Neural cell (in vitro differentiated cells): Measurements from ENCODE around the gene MCC. TPM values are rescaled to one million over a fixed set of nuclear protein-coding genes. Genes with fewer than 3 reads are reported as not detected.

Experiments
- H2AFZ ChIP-seq: fragments of 200-600, 300-800 bp; sonication (generic), shearing (Covaris generic); 2 replicates; pipeline ENCODE4 v1.6.0; 2014; ENCODE audit warnings: low read depth, mild to moderate bottlenecking, antibody characterized with exemption, low read length, moderate library complexity
- H3F3A ChIP-seq: fragments of 200-600 bp; shearing (Covaris generic); 2 replicates; pipeline ENCODE4 v1.6.1; 2016; ENCODE audit warnings: mild to moderate bottlenecking, moderate library complexity, mixed read lengths, antibody characterized with exemption, low read length; ENCODE audit not compliant: insufficient read depth, poor library complexity, severe bottlenecking
- H3K27ac ChIP-seq: fragments of 200-600, 300-800 bp; sonication (generic), shearing (Covaris generic); 2 replicates; pipeline ENCODE4 v1.5.1; 2014; ENCODE audit warnings: mild to moderate bottlenecking, low read length, moderate library complexity
- H3K27me3 ChIP-seq: fragments of 300-800, 200-600 bp; sonication (generic), shearing (Covaris generic); 2 replicates; pipeline ENCODE4 v1.6.0; 2014; ENCODE audit warnings: mild to moderate bottlenecking, low read depth, low read length, moderate library complexity; ENCODE audit not compliant: insufficient read depth
- H3K36me3 ChIP-seq: fragments of 300-800, 200-600 bp; sonication (generic), shearing (Covaris generic); 2 replicates; pipeline ENCODE4 v1.5.1; 2014; ENCODE audit warnings: mild to moderate bottlenecking, antibody characterized with exemption, low read length, moderate library complexity; ENCODE audit not compliant: insufficient read depth
- H3K4me2 ChIP-seq: fragments of 300-800, 200-600 bp; sonication (generic), shearing (Covaris generic); 2 replicates; pipeline ENCODE4 v1.6.0; 2014; ENCODE audit warnings: mild to moderate bottlenecking, low read length
- H3K4me3 ChIP-seq: fragments of 300-800, 200-600 bp; sonication (generic), shearing (Covaris generic); 2 replicates; pipeline ENCODE4 v1.5.1; 2014; ENCODE audit warnings: mild to moderate bottlenecking, low read length, moderate library complexity
- H3K79me2 ChIP-seq: fragments of 200-600 bp; shearing (Covaris generic); replicated peaks from 2 replicates; pipeline ENCODE4 v1.6.0; 2014; ENCODE audit warnings: mild to moderate bottlenecking, low read length, moderate library complexity; ENCODE audit not compliant: insufficient read depth
- H3K9ac ChIP-seq: fragments of 300-800, 200-600 bp; sonication (generic), shearing (Covaris generic); 2 replicates; pipeline ENCODE4 v1.6.1; 2016; ENCODE audit warnings: mild to moderate bottlenecking, low read length, mixed read lengths
- H3K9me2 ChIP-seq: fragments of 200-600 bp; shearing (Covaris generic); 2 replicates; pipeline ENCODE4 v1.6.1; 2016; ENCODE audit warnings: mild to moderate bottlenecking, low read length, mixed read lengths; ENCODE audit not compliant: insufficient read depth
- H3K9me3 ChIP-seq: fragments of 200-600, 300-800 bp; sonication (generic), shearing (Covaris generic); 2 replicates; pipeline ENCODE4 v1.6.1; 2016; ENCODE audit warnings: mild to moderate bottlenecking, mixed run types, low read length, moderate library complexity, mixed read lengths
- H4K20me1 ChIP-seq: fragments of 200-600 bp; shearing (Covaris generic); 2 replicates; pipeline ENCODE4 v1.6.1; 2016; ENCODE audit warnings: mild to moderate bottlenecking, mixed run types; ENCODE audit not compliant: insufficient read depth
- EP300 ChIP-seq: fragments of 450-650 bp; conservative IDR thresholded peaks from 2 replicates; pipeline ENCODE4 v1.6.1; 2014; ENCODE audit warnings: antibody characterized with exemption, mild to moderate bottlenecking, moderate library complexity; ENCODE audit not compliant: poor library complexity, severe bottlenecking
- EZH2 ChIP-seq: fragments of 200-600, 300-800 bp; shearing (Covaris generic), sonication (generic); IDR thresholded peaks from 2 replicates; pipeline ENCODE4 v1.6.1; 2014; ENCODE audit warnings: antibody characterized with exemption, low read length, borderline replicate concordance, mild to moderate bottlenecking; ENCODE audit not compliant: insufficient read depth, poor library complexity, severe bottlenecking
- MXI1 ChIP-seq: fragments of 450-650 bp; conservative IDR thresholded peaks from 2 replicates; pipeline ENCODE4 v1.6.1; 2014; ENCODE audit warnings: antibody characterized with exemption, mild to moderate bottlenecking; ENCODE audit not compliant: poor library complexity, severe bottlenecking
- POLR2AphosphoS5 ChIP-seq: IDR thresholded peaks from 2 replicates; pipeline ENCODE4 v1.6.1; 2012
- RAD21 ChIP-seq: fragments of 450-650 bp; conservative IDR thresholded peaks from 2 replicates; pipeline ENCODE4 v1.6.1; 2014; ENCODE audit warnings: antibody characterized with exemption, mild to moderate bottlenecking, moderate library complexity
- SMC3 ChIP-seq: fragments of 450-650 bp; conservative IDR thresholded peaks from 2 replicates; pipeline ENCODE4 v1.6.1; 2014; ENCODE audit warnings: antibody characterized with exemption, mild to moderate bottlenecking, moderate library complexity; ENCODE audit not compliant: poor library complexity
- TAF1 ChIP-seq: IDR thresholded peaks from 2 replicates; pipeline ENCODE4 v1.6.1; 2012; ENCODE audit warnings: low read depth
- polyA plus RNA-seq: library from polyadenylated mRNA; depleted of rRNA; stranded (reverse); fragments of >200 nt; gene quantifications from 2 replicates; pipeline ENCODE4 v1.2.3, GENCODE V29; 2014
- TF ChIP-seq, protein P1 (sequence below): IDR thresholded peaks from 2 replicates; pipeline ENCODE4 v1.6.1; 2012; ENCODE audit warnings: borderline replicate concordance
- TF ChIP-seq, protein P2 (sequence below): fragments of 450-650 bp; IDR thresholded peaks from 2 replicates; pipeline ENCODE4 v1.5.1; 2014; ENCODE audit warnings: antibody characterized with exemption, mild to moderate bottlenecking, moderate library complexity; ENCODE audit not compliant: poor library complexity, severe bottlenecking

Gene MCC
- polyA plus RNA-seq, 1 donor from 2014 or later = 2.2 TPM

DNA sequence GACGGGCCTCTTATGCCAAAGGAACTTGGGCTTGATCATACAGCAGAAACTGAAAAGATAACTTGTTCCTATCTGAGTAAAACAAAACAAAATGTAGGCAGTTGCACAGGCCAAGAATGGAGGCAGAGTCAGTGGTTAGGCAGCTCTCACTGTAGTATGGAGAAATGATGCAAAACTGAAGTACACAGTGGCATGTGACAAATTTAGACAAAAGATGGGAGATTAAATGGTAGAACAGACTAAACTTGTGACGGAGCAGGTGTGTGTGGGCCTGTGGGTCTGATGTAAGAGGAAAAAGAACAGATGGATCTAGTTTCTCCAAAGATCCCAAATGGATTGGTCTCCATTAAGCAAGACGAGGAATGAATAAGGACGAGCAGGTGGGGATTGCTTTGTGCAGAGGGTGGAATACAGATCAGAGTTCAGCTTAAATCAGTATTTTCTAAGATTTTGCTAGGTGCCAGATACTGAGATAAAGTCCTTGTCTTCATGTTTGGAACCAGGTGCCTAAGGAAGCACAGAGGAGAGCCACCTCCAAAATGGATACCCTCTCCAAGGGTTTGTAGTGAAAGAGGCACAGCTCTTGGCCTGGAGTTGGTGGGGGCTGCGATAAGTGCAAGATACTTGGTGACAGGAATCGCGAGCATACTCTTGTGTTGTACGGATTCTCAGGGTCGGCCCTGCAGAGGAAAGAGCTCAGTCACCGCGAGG, 512.4 kb downstream of the MCC start:
- H3K9me2 ChIP-seq = no peaks in the 10 kb centered on the region
- peak overlapping the region; percentile 89 for H3K4me3 ChIP-seq
- no peaks in the 10 kb centered on the region for H3K36me3 ChIP-seq
- TF ChIP-seq POLR2AphosphoS5 (no peak), SMC3 (no peak), MXI1 (no peak), EP300 (no peak), TAF1 (no peak), EZH2 (no peak), RAD21 (no peak)
- TF ChIP-seq, protein P1, sequence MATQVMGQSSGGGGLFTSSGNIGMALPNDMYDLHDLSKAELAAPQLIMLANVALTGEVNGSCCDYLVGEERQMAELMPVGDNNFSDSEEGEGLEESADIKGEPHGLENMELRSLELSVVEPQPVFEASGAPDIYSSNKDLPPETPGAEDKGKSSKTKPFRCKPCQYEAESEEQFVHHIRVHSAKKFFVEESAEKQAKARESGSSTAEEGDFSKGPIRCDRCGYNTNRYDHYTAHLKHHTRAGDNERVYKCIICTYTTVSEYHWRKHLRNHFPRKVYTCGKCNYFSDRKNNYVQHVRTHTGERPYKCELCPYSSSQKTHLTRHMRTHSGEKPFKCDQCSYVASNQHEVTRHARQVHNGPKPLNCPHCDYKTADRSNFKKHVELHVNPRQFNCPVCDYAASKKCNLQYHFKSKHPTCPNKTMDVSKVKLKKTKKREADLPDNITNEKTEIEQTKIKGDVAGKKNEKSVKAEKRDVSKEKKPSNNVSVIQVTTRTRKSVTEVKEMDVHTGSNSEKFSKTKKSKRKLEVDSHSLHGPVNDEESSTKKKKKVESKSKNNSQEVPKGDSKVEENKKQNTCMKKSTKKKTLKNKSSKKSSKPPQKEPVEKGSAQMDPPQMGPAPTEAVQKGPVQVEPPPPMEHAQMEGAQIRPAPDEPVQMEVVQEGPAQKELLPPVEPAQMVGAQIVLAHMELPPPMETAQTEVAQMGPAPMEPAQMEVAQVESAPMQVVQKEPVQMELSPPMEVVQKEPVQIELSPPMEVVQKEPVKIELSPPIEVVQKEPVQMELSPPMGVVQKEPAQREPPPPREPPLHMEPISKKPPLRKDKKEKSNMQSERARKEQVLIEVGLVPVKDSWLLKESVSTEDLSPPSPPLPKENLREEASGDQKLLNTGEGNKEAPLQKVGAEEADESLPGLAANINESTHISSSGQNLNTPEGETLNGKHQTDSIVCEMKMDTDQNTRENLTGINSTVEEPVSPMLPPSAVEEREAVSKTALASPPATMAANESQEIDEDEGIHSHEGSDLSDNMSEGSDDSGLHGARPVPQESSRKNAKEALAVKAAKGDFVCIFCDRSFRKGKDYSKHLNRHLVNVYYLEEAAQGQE = no peak
- TF ChIP-seq, protein P2, sequence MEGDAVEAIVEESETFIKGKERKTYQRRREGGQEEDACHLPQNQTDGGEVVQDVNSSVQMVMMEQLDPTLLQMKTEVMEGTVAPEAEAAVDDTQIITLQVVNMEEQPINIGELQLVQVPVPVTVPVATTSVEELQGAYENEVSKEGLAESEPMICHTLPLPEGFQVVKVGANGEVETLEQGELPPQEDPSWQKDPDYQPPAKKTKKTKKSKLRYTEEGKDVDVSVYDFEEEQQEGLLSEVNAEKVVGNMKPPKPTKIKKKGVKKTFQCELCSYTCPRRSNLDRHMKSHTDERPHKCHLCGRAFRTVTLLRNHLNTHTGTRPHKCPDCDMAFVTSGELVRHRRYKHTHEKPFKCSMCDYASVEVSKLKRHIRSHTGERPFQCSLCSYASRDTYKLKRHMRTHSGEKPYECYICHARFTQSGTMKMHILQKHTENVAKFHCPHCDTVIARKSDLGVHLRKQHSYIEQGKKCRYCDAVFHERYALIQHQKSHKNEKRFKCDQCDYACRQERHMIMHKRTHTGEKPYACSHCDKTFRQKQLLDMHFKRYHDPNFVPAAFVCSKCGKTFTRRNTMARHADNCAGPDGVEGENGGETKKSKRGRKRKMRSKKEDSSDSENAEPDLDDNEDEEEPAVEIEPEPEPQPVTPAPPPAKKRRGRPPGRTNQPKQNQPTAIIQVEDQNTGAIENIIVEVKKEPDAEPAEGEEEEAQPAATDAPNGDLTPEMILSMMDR = no peak
- H3K27ac ChIP-seq = peak overlapping the region; percentile 63
- peaks cover 29% of the 10 kb centered on the region for H3K79me2 ChIP-seq
- H4K20me1 ChIP-seq = no peaks in the 10 kb centered on the region
- no peaks in the 10 kb centered on the region for H3F3A ChIP-seq
- peak overlapping the region; percentile 98 for H2AFZ ChIP-seq
- peak overlapping the region; percentile 53 for H3K9ac ChIP-seq
- peak overlapping the region; percentile 74 for H3K4me2 ChIP-seq
- H3K27me3 ChIP-seq = no peaks in the 10 kb centered on the region
- H3K9me3 ChIP-seq = no peaks in the 10 kb centered on the region

DNA sequence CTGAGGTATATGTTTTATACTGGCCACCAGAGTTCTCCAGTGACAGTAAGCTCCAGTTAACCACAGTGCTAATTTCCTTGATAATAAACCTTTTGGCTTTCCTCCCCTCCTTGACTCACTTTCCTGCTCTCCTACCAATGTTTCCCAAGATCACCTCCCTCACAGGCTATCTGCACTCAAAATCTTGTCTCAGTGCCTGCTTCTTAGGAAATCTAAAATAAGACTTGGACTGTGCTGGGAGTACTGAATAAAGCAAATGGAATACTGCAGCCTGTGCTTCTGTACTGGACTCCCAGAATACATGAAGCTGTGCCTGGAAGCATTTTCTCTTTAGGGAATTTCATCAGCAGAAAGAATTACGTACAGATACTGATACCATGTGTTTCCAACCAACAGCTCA, 513.4 kb downstream of the MCC start:
- Histone ChIP-seq H2AFZ (no peak overlapping the region), H4K20me1 (no peaks in the 10 kb centered on the region)
- TF ChIP-seq, protein P1 = no peak
- no peak for TF ChIP-seq SMC3
- no peak for TF ChIP-seq TAF1
- TF ChIP-seq, protein P2 = no peak
- no peak for TF ChIP-seq RAD21
- TF ChIP-seq MXI1 = no peak
- no peak for TF ChIP-seq EP300
- no peak for TF ChIP-seq POLR2AphosphoS5
- TF ChIP-seq EZH2 = no peak

More for the DNA sequence above, 513.4 kb downstream of the MCC start:
- no peaks in the 10 kb centered on the region for H3K9me2 ChIP-seq
- H3K79me2 ChIP-seq = peaks cover 19% of the 10 kb centered on the region
- H3K36me3 ChIP-seq = no peaks in the 10 kb centered on the region
- no peaks in the 10 kb centered on the region for H3F3A ChIP-seq
- H3K27ac ChIP-seq = no peak overlapping the region
- H3K4me2 ChIP-seq = no peak overlapping the region
- H3K9ac ChIP-seq = no peak overlapping the region
- H3K27me3 ChIP-seq = no peaks in the 10 kb centered on the region
- H3K4me3 ChIP-seq = no peak overlapping the region
- no peaks in the 10 kb centered on the region for H3K9me3 ChIP-seq
